KMS-11 (cell line): Measurements from ENCODE around the gene ADAM19.

Experiments used
- H2AFZ ChIP-seq: fragments of 200-600 bp; sonication (generic); 2 replicates; pipeline ENCODE4 v1.6.1; 2016; ENCODE audit warnings: antibody characterized with exemption, mixed run types, low read depth
- H3K27ac ChIP-seq: fragments of 200-600 bp; sonication (generic); 2 replicates; pipeline ENCODE4 v1.6.1; 2016; ENCODE audit warnings: mild to moderate bottlenecking, mixed run types
- H3K27me3 ChIP-seq: fragments of 200-600 bp; sonication (generic); 2 replicates; pipeline ENCODE4 v1.6.1; 2017; ENCODE audit warnings: mild to moderate bottlenecking, low read depth, mixed run types, moderate library complexity; ENCODE audit not compliant: insufficient read depth
- H3K36me3 ChIP-seq: fragments of 200-600 bp; sonication (generic); 2 replicates; pipeline ENCODE4 v1.6.1; 2017; ENCODE audit warnings: mild to moderate bottlenecking, mixed run types; ENCODE audit not compliant: insufficient read depth
- H3K4me1 ChIP-seq: fragments of 200-600 bp; sonication (generic); 2 replicates; pipeline ENCODE4 v1.6.1; 2016; ENCODE audit warnings: mild to moderate bottlenecking, low read depth, mixed run types; ENCODE audit not compliant: poor library complexity, severe bottlenecking
- H3K4me2 ChIP-seq: fragments of 200-600 bp; sonication (generic); 2 replicates; pipeline ENCODE4 v1.7.0; 2016; ENCODE audit warnings: mild to moderate bottlenecking, mixed run types
- H3K4me3 ChIP-seq: fragments of 200-600 bp; sonication (generic); IDR thresholded peaks from 2 replicates; pipeline ENCODE4 v1.6.1; 2017; ENCODE audit warnings: low read depth, low read length, mixed read lengths; ENCODE audit not compliant: insufficient read depth
- H3K79me2 ChIP-seq: fragments of 200-600 bp; sonication (generic); 2 replicates; pipeline ENCODE4 v1.6.1; 2016; ENCODE audit warnings: low read depth, mixed run types; ENCODE audit not compliant: insufficient read depth
- H3K9ac ChIP-seq: fragments of 200-600 bp; sonication (generic); 2 replicates; pipeline ENCODE4 v1.6.1; 2016; ENCODE audit warnings: mild to moderate bottlenecking, mixed run types
- H4K20me1 ChIP-seq: fragments of 200-600 bp; sonication (generic); 2 replicates; pipeline ENCODE4 v1.6.1; 2016; ENCODE audit warnings: mild to moderate bottlenecking, mixed run types; ENCODE audit not compliant: insufficient read depth
- CTCF ChIP-seq: fragments of 200-600 bp; sonication (generic); conservative IDR thresholded peaks from 2 replicates; pipeline ENCODE4 v1.6.1; 2017; ENCODE audit warnings: low read depth, mild to moderate bottlenecking, antibody characterized with exemption, low read length, moderate library complexity, mixed read lengths

Gene ADAM19

GRCh38 chr5:157475432-157475831 is 100.1 kb downstream of the ADAM19 start:
- H3K79me2 ChIP-seq = no peaks in the 10 kb centered on the region
- no peak for TF ChIP-seq CTCF
- H3K9ac ChIP-seq = no peak overlapping the region
- H3K27ac ChIP-seq = no peak overlapping the region
- no peaks in the 10 kb centered on the region for H3K36me3 ChIP-seq
- no peak overlapping the region for H3K4me2 ChIP-seq
- H3K4me1 ChIP-seq = no peaks in the 10 kb centered on the region
- no peaks in the 10 kb centered on the region for H3K27me3 ChIP-seq
- H2AFZ ChIP-seq = no peak overlapping the region
- H4K20me1 ChIP-seq = no peaks in the 10 kb centered on the region
- no peak overlapping the region for H3K4me3 ChIP-seq

GRCh38 chr5:157473383-157474320 is 101.9 kb downstream of the ADAM19 start:
- Histone ChIP-seq H2AFZ (no peak overlapping the region), H3K27me3 (no peaks in the 10 kb centered on the region), H3K27ac (no peak overlapping the region), H3K79me2 (no peaks in the 10 kb centered on the region), H3K4me1 (no peaks in the 10 kb centered on the region), H3K9ac (no peak overlapping the region), H3K4me2 (no peak overlapping the region), H3K36me3 (no peaks in the 10 kb centered on the region), H3K4me3 (no peak overlapping the region), H4K20me1 (no peaks in the 10 kb centered on the region)
- no peak for TF ChIP-seq CTCF

GRCh38 chr5:157471709-157472108 is 103.9 kb downstream of the ADAM19 start:
- no peaks in the 10 kb centered on the region for H3K27me3 ChIP-seq
- no peaks in the 10 kb centered on the region for H3K4me1 ChIP-seq
- TF ChIP-seq CTCF = peak; percentile 68
- no peaks in the 10 kb centered on the region for H3K36me3 ChIP-seq
- H4K20me1 ChIP-seq = no peaks in the 10 kb centered on the region
- no peak overlapping the region for H3K4me2 ChIP-seq
- H3K9ac ChIP-seq = no peak overlapping the region
- no peak overlapping the region for H3K27ac ChIP-seq
- no peak overlapping the region for H3K4me3 ChIP-seq
- no peak overlapping the region for H2AFZ ChIP-seq
- no peaks in the 10 kb centered on the region for H3K79me2 ChIP-seq

GRCh38 chr5:157470631-157471030 is 104.9 kb downstream of the ADAM19 start:
- Histone ChIP-seq H3K27ac (no peak overlapping the region), H3K36me3 (no peaks in the 10 kb centered on the region), H3K9ac (no peak overlapping the region), H4K20me1 (no peaks in the 10 kb centered on the region), H3K27me3 (no peaks in the 10 kb centered on the region), H2AFZ (no peak overlapping the region), H3K4me3 (no peak overlapping the region), H3K79me2 (no peaks in the 10 kb centered on the region), H3K4me2 (no peak overlapping the region), H3K4me1 (no peaks in the 10 kb centered on the region)
- no peak for TF ChIP-seq CTCF
